Astrocyte of the spinal cord (primary cell): ENCODE results near the gene XPO1.
A peak's percentile ranks its signal among the peaks of the same experiment; 100 is the strongest.

Source experiments
- DNase-seq: peaks from one replicate; pipeline ENCODE4 v3.0.0; 2011; ENCODE audit warnings: low read depth, low spot score
- H3K4me3 ChIP-seq: 2 replicates; pipeline ENCODE4 v1.5.1; 2011; ENCODE audit warnings: low read depth, mild to moderate bottlenecking, low read length, moderate library complexity
- CTCF ChIP-seq: IDR thresholded peaks from 2 replicates; pipeline ENCODE4 v1.5.1; 2012; ENCODE audit warnings: low read depth, mild to moderate bottlenecking, low read length, inconsistent platforms
- in situ Hi-C: cut with HindIII; loops from 2 replicates; pipeline ENCODE4 v1.10.0; 2017; ENCODE audit warnings: low sequenced_read_pairs

XPO1 gene

DNA sequence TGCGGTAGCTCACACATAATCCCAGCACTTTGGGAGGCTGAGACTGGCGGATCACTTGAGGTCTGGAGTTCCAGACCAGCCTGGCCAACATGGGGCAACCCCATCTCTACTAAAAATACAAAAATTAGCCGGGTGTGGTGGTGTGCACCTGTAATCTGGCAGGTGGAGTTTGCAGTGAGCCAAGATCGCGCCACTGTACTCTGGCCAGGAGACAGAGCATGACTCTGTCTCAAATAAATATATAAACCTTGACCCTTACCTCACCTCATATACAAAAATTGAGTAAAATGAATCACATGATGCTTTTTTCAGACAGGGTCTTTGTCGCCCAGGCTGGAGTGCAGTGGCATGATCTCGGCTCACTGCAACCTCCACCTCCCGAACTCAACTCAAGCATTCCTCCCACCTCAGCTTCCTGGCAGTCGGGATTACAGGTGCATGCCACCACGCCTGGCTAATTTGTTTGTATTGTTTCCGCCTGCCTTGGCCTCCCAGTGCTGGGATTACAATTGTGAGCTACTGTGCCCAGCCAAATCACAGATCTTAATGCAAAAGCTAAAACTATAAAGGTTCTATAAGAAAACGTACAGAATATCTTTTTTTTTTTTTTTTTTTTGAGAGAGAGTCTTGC lies 25.3 kb downstream of the XPO1 start:
- no peak for TF ChIP-seq CTCF
- DNase-seq = no peak
- no peak overlapping the region for H3K4me3 ChIP-seq
- in situ Hi-C loops = no loop called here

DNA sequence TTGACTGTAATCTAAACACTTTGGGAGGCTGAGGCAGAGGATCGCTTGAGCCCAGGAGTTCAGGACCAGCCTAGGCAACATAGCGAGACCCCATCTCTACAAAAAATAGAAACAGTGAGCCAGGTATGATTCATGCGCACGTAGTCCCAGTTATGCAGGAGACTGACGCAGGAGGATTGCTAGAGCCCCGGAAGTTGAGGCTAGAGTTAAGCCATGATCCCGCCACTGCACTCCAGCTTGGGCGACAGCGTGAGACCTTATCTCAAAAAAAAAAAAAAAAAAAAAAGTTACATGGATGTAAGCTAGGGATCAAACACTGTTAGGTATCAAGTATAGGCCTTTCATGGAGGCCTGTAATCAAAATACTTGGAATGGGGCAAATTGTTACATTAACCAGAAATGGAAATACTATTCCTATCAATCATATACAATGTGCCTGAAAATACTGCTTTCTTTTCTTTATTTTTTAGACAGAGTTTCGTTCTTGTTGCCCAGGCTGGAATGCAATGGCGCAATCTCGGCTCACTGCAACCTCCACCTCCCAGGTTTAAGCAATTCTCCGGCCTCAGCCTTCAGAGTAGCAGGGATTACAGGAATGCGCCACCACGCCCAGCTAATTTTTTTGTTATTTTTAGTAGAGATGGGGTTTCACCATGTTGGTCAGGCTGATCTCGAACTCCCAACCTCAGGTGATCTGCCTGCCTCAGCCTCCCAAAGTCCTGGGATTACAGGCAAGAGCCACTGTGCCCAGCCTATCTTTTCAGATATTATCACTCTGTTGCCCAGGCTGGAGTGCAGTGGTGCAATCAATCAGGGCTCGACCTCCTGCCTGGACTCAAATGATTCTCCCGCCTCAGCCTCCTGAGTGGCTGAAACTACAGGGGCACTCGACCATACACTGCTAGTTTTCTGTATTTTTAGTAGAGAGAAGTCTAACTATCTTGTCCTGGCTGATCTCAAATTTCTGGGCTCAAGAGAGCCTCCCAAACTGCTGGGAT lies 27.2 kb downstream of the XPO1 start:
- no peak for DNase-seq
- in situ Hi-C loops = no loop called here
- TF ChIP-seq CTCF = no peak
- H3K4me3 ChIP-seq = no peak overlapping the region

- in situ Hi-C loops = no loop called here
- DNase-seq = no peak
- no peak for TF ChIP-seq CTCF
- no peak overlapping the region for H3K4me3 ChIP-seq
Measured at GRCh38 chr2:61504949-61505348, 33.2 kb downstream of the XPO1 start.

DNA sequence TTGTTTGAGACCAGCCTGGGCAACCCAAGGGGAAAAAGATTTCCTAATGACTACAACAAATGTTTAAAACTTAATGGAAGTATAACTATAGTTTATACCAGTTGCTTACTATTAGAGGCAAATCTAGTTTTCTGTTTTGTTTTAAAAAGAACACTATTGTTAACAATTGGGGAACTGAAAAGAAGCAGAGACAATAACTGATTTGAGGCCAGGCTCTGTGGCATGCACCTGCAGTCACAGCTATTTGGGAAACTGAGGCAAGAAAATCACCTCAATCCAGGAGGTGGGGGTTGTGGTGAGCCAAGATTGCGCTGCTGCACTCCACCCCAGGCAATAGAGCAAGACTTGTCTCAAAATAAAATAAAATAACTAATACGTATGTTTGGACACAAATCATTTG lies 39.1 kb downstream of the XPO1 start:
- H3K4me3 ChIP-seq = no peak overlapping the region
- TF ChIP-seq CTCF = no peak
- in situ Hi-C loops = no loop called here
- no peak for DNase-seq

DNA sequence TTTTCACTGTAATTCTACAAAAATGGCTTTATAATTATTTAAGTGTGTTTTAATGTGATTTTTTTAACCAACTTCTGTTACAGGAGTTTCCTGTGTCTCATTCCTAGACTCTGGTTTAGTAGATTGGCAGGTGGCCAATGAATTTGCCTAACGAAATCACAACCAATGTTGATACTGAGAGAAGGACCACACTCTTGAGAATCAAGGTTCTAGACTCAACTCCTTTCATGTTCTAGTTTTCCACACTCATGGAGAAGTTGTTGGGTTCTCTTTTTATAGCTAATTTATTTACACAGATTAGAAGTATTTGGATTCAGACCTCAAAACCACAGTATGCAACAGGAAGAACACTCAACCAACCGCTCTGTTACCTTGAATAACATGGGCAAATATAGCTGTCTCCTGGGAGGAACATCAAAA lies 44.6 kb downstream of the XPO1 start:
- in situ Hi-C loops = no loop called here
- peak; percentile 75 for DNase-seq
- H3K4me3 ChIP-seq = no peak overlapping the region
- TF ChIP-seq CTCF = no peak

GRCh38 chr2:61492476-61492875 lies 45.7 kb downstream of the XPO1 start:
- no peak overlapping the region for H3K4me3 ChIP-seq
- no peak for TF ChIP-seq CTCF
- in situ Hi-C loops = no loop called here
- no peak for DNase-seq
